ENCODE measurements around the gene PLTP.
"Not testable (repeated sequence)": the region's sequence is repeated elsewhere in the genome, so short reads cannot be mapped to it uniquely, and the experiment has no call there.

The PLTP gene

DNA sequence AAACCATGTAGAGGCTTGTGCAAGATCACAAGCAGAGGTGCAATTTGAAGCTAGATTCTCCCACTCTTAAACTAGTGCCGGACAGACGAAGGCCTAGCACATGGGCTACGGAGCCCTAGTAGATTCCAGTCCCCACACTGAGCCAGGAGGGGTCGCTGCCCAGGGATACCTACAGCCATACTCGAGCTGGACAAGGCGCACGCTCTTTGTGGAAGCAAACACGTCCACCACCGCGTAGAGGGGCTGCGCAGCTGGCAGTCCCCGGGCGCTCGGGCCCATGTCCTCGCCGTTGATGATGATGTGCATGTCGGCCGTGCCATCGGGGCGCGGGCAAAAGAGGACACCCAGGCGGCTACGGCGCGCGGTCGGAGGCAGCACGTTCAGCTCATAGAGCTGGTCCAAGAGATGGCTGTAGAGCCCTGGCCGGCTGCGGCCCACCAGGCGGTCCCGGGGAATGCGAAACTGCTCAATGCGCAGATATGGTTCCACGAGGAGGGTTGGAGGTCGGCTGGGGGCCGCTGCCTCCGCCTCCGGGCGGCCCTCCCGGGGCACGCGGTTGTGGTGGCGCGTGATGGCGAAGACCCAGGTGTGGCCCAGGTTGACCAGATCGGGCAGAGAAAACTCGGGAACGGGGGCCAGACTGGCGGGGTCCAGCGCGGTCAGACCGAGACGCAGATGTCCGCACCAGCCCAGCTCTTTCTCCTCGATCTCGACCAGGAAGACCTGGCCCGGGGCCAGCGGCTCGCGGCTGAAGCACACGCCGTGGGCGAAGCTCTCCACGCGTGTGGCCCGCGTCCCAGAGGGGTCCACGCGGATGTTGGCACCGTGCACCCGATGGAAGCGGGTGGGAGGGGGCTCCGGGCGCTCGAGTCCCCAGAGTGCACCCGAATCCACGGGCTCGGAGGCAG is 21.6 kb downstream of the PLTP start:
- intact Hi-C loops (cut with DNase I) = loop anchor here (2.0 kb wide), 1 partner anchor 44 kb away; the partner anchor contains the start of gene PCIF1
- DNase-seq = peak; percentile 51 to 85 (median 69)

DNA sequence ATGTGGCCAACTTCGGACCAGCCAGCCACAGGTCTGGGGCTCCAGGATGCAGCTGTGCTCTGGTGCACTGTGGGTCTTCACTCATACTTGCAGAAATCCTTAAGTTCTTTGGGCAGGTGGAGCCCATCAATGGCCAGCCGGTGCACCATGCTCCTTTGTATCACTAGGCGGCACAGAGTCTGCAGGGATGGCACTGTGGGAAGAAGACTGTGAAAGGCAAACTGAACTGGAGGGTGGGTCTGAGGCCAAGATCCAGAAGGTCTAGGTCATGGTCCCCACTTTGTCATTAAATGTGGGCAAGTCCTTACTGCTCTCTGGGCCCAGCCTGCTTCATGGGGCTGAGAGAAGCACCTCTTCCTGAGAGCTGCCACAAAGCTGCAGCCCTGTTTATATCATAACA is 23.3 kb downstream of the PLTP start:
- intact Hi-C loops (cut with DNase I) = no loop called here
- no peak for DNase-seq

DNA sequence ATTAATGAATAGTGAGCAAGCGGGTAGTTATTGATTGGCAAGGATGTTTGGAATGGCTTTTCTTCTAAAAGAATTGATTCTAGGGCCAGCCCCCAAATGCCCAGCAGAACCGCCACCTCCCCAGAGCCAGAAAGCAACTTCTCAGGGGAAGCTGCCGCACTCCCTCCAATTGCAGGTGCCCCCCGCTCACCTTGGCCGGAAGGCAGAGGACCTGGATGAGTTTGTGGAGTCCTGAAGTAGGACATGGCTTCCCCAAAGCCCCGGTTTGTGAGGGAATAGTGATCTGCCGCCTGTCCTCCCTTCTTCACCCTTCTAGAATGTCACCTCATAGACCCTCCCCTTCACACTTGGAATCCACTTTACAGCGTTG is 24.6 kb downstream of the PLTP start, which contains the start of gene SPATA25:
Gene SPATA25 (minus strand): TSS at position 277 of the 370 bp plus-strand sequence. CDS start 32 bp downstream, at position 245.
- intact Hi-C loops (cut with DNase I) = no loop called here
- no peak for DNase-seq

DNA sequence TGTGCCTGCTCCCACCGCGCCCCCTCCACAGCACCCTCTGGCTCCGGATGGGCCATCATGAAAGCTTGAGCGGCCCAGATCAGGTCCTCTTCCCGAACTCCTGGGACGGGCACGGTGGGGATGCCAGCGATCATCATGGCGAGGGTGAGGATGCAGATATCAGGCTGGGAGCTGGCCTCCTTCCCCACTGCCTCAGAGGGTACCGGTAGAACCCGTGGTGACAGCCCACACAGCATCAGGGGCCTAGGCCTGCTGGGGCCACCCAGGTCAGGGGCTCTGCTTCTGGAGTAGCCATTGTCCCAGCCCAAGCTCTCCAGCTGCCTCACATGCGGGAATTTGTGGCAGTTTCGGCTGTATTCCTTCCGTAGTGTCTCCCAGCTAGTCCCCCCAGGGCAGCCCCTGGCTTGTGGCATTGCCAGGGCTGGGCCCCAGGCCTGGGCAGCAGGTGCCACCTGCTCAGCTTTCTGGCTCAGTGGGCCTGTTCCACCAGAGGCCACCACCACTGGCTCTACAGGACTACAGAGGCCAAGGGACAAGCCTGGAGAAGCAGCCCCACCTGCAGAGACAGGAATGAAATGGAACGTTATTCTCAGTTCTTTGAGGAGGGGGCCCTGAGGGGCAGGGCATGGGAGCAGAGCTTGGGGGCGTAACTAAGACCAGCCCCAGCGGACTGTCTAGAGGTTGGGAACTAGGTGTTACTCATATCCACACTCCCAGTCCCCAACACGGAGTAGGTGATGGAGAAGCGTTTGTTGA is 25.2 kb downstream of the PLTP start:
- intact Hi-C loops (cut with DNase I) = no loop called here
- DNase-seq = no peak

DNA sequence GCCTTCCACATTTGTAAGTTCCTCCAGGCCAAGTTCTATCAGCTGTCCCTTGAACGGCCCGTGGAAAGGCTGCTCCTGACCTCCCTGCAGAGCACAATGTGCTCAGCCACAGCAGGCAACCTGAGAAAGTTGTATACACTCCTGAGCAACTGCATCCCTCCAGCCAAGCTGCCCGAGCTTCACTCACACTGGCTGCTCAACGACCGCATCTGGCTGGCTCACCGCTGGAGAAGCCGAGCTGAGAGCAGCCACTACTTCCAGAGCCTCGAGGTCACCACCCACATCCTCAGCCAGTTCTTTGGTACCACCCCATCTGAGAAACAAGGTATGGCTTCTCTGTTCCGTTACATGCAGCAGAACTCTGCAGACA is 28.9 kb downstream of the PLTP start:
- intact Hi-C loops (cut with DNase I) = no loop called here

DNA sequence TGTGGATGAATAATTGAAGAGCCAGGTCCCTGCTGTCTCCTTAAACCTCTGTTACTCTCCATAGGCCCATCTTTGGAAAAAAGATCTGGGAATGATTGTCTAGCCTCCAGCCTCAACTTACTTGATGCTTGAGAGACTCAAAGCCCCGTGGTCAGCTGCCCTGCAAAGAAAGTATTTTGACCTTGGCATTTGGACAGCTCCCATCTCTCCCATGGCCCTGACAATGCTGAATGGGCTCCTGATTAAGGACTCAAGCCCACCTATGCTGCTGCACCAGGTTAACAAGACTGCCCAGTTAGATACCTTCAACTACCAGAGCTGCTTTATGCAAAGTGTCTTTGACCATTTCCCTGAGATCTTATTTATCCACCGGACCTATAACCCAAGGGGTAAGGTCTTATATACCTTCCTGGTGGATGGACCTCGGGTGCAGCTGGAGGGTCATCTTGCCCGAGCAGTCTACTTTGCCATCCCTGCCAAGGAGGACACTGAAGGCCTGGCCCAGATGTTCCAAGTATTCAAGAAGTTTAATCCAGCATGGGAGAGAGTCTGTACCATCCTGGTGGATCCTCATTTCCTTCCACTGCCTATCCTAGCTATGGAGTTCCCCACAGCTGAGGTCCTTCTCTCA is 29.4 kb downstream of the PLTP start:
- no peak for DNase-seq
- intact Hi-C loops (cut with DNase I) = no loop called here

More for the DNA sequence above, 28.9 kb downstream of the PLTP start:
- DNase-seq = no peak

DNA sequence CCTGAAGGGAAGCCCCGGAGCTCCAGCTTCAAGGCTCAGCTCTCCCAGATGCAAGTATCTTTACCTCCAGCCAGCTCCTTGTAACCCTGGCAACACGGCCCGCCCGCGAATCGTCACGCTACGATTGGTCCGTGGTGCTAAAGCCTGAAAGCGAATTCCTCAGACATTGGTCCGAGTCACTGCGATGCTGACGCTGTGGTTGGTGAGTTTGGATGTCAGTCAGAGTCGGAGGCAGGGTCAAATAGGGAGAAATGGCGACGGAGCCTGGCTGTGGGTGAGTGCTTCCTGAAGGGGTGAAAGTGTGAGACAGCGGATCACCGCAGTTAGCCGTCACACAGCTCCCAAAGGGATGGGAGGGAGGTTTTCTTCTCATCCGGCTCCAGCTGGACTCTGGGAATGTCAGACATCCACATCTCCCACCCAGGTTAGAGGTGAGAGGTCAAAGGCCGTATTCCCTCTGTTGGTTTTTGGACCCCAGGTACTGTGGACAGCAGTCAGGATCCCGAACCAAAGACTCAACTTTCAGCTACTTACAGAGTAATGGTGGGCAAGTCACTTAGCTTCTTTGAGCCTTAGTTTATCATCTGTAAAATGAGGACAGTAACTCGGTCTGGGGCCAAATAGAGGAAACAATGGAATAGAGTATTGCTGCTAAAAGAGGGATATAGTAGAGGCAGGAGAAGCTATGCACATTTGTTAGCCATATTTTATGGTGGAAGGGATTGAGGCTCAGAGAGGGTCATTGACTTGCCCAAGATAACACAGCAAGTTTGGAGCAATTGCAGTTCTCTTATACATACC is 30.8 kb downstream of the PLTP start, which contains the start of gene ZSWIM1:
Gene ZSWIM1 (plus strand): TSS at position 240 of the 801 bp plus-strand sequence. CDS start 1,366 bp downstream, outside the sequence.
- intact Hi-C loops (cut with DNase I) = no loop called here
- DNase-seq = peak; percentile 98 to 100 (median 100)

DNA sequence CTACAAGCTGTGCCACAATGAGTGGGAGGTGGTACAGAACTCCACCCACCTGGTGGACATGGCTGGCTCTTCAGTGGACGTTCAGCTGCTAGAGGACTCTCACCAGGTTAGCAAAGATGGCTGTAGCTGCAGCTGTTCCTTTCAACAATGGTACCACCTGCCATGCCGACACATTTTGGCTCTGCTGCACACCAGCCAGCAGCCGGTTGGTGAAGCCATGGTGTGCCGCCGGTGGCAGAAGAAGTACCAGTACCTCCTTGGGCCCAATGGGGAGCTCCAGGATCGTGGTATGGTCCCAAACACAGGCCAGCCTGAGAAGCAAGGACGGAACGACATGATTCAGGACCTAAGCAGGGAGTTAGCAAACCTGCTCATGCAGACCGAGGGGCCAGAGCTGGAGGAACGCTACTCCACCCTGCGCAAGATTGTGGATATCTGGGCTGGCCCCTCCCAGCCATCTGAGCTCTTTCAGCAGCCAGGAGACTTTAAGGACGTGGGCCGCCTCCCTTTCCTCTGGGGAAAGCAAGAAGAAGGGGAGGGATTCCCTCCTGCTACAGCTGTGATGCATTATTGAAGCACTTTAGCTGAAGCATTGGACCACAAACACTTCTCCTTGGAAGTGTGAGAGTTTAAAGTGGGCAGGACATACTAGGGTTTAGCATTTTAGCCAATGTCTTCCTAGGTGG is 33.7 kb downstream of the PLTP start:
- no peak for DNase-seq
- intact Hi-C loops (cut with DNase I) = no loop called here

DNA sequence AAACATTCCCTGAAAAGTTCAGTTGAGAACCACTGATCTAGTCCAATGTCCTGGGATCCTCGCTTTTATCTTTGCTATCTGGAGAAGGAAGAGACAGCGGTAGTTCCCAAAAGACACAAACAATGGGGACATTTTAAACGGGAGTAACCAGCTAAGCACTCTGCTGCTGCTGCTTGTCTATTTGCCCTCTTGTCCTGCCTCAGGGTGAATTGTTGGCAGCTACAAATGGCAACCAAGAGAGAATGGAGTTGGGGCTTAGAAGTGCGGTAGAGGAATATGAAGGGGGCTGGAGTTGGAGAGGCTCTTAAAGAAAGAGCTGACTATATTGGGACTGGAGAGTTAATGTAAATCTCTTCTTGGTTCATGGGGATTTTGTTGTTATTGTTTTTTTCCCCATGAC is 37.4 kb downstream of the PLTP start:
- intact Hi-C loops (cut with DNase I) = no loop called here
- no peak for DNase-seq

DNA sequence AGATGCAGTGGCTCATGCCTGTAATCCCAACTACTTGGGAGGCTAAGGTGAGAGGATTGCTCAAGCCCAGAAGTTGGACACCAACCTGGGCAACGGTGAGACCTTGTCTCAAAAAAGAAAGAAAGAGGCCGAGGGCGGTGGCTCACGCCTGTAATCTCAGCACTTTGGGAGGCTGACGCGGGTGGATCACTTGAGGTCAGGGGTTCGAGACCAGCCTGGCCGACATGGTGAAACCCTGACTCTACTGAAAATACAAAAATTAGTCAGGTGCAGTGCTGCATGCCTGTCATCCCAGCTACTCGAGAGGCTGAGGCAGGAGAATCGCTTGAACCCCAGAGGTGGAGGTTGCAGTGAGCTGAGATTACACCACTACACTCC is 37.9 kb downstream of the PLTP start:
- intact Hi-C loops (cut with DNase I); DNase-seq: not testable (repeated sequence)

DNA sequence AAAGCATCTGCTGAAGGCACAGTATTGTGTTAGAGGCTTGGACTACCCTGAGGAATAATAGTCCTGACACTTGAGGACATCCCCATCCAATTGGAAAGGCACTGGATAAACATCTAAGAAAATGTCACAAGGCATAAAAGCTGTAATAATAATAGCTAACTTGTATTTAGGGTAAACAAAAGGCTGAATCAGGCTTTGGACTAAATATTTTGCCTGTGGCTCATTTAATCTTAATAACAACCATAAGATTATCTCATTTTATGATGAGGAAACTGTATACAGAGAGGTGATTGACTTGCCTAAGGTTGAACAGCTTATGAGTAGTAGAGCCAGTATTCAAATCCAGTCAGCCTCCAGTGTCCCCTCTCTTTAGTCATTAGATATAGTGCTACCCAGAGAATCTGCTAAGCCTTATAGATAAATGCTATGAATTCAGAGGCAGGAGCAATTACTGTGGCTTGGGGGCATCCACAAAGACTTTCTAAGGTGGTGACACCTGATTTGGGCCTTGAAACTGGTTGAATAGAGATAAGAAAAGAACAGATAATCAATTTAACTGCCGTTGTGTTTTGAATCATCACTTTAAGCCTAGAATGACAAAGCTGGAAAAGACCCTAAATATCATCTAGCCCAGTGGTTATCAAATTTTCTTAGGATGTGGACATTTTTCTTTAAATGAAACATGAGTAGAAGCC is 38.4 kb downstream of the PLTP start:
- intact Hi-C loops (cut with DNase I) = no loop called here
- no peak for DNase-seq

DNA sequence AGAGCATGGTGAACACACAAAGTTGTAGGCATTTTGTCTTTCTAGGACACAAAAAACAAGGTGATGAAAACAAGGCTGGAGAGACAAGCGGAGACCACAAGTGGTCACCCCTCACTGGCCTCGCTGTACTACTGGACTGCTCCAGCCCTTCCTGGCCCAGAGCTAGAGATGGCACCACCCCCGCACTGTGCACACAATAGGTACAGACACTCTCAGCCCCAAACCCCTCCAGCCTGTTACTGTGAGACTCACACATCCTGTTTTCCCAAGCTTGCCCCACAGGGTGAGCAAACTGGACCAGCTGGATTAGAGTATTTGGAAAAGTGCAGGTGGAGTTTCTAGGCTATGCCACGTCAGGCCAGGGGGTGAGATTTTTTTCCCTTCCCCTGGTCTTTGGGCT is 39.3 kb downstream of the PLTP start:
- DNase-seq = no peak
- intact Hi-C loops (cut with DNase I) = no loop called here

DNA sequence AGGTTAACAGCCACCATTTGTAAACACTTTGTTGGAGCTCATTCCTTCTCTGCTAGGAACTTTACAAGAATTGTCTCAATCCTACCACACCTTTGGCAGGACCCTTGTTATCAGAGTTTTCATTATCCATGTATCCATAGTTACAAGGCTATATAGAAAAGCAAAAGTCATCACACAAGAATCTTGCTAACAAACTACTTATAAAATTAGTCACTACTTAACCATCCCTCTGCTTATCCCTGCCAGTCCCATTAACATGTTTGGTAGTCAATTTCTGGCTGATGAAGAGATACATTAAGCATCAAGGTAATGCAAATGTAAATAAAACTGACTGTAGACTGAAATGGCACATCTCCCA is 44.2 kb downstream of the PLTP start:
- intact Hi-C loops (cut with DNase I) = no loop called here
- DNase-seq = no peak

DNA sequence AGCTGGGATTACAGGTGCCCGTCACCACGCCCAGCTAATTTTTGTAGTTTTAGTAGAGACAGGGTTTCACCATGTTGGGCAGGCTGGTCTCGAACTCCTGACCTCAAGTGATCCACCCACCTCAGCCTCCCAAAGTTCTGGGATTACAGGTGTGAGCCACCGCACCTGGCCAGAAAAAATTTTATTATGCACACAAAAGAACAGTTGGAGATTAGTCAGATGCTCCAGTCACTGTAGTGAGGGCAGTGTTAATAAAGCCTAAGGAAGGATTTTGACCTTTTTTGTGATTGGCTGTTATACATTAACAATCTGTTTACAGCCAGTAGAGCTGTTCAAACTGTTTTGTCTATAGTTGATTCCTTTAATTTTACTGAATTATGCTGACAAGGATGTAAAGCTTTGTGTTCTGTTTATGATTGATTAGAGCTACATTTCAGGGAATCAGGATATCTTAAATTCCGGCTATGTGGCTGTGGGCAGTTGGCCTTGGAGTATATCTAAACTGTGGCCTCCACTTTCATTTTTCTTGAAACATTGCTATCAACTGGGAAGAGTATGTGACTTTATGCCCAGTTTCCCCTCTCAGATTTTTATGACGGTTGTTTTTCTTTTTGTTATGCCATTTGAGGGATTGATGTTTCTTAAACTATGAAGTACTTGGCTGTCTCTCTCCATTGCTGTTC is 44.7 kb downstream of the PLTP start:
- no peak for DNase-seq
- intact Hi-C loops (cut with DNase I) = no loop called here

DNA sequence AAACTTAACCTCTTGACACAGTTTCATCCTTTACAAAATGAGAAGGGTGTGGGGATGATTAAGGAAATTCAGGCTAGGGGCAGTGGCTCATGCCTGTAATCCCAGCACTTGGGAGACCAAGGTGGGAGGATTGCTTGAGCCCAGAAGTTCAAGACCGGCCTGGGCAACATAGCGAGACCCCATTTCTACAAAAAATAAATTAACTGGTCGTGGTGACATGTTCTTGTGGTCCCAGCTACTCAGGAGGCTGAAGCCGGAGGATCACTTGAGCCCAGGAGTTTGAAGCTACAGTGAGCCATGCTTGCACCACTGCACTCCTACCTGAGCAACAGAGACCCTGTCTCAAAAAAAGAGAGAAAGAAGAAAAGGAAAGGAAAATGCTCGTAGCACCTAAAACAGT is 45.5 kb downstream of the PLTP start:
- DNase-seq = no peak
- intact Hi-C loops (cut with DNase I) = no loop called here

DNA sequence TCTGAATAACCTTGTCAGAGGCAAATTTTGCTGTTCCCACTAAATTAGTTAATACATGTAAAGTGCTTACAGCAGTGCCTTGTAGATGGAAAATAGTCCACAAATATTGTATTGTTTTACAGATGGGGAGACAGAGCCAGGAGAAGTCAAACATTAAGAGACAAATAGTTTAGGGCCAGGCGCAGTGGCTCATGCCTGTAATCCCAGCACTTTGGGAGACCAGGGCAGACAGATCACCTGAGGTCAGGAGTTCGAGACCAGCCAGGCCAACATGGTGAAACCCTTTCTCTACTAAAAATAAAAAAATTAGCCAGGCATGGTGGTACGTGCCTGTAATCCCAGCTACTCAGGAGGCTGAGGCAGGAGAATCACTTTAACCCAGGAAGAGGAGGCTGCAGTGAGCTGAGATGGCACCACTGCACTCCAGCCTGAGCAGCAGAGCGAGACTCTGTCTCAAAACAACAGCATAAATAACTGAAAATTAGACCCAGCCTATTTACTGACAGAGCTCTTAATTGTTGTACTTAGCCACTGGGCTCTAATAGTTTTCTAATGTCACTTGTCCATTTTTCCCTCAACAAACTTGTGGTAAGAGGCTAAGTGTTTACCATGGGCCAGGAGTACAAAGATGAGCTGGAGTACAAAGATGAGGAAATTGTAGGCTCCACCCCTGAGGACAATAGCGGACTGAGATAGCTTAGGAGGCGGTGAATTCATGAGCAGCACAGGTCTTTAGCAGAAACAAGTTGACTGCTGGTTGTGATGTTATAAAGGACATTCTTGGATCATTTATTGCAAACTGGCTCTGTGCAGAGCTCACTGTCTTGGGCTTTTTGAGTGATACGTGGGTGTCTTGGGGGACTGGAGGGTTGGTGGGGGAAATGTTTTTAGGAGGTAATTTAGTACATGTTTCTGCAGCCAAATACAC is 48.1 kb downstream of the PLTP start:
- no peak for DNase-seq
- intact Hi-C loops (cut with DNase I) = no loop called here
